Muscle layer of duodenum (tissue), 2 donors: Measurements from ENCODE around the gene KCNA2.

Experiments used
- H3K27ac ChIP-seq: one replicate; pipeline ENCODE4 v1.7.0; 2013; ENCODE audit warnings: mild to moderate bottlenecking, low read length
- H3K27me3 ChIP-seq: one replicate; pipeline ENCODE4 v1.7.0; 2013; ENCODE audit warnings: low read depth, mild to moderate bottlenecking, control low read depth, low read length
- H3K36me3 ChIP-seq, 2 donors: one replicate each; pipeline ENCODE4 v1.7.0; 2013; ENCODE audit warnings: low read length in 2 of 2, control low read depth in 1 of 2, mild to moderate bottlenecking in 1 of 2; ENCODE audit not compliant: insufficient read depth in 2 of 2, control insufficient read depth in 1 of 2
- H3K4me1 ChIP-seq, 2 donors: one replicate each; pipeline ENCODE4 v1.7.0; 2013; ENCODE audit warnings: low read length in 2 of 2, mild to moderate bottlenecking in 2 of 2, control low read depth in 1 of 2, moderate library complexity in 1 of 2; ENCODE audit not compliant: insufficient read depth in 2 of 2, control insufficient read depth in 1 of 2
- H3K4me3 ChIP-seq, 2 donors: one replicate each; pipeline ENCODE4 v1.7.0; 2013; ENCODE audit warnings: low read length in 2 of 2, low read depth in 1 of 2, mild to moderate bottlenecking in 1 of 2
- H3K9me3 ChIP-seq, 2 donors: one replicate each; pipeline ENCODE4 v1.7.0; 2013; ENCODE audit warnings: low read length in 2 of 2, control low read depth in 1 of 2, mild to moderate bottlenecking in 1 of 2; ENCODE audit not compliant: control insufficient read depth in 1 of 2
- donor health status: healthy.

KCNA2 gene

DNA sequence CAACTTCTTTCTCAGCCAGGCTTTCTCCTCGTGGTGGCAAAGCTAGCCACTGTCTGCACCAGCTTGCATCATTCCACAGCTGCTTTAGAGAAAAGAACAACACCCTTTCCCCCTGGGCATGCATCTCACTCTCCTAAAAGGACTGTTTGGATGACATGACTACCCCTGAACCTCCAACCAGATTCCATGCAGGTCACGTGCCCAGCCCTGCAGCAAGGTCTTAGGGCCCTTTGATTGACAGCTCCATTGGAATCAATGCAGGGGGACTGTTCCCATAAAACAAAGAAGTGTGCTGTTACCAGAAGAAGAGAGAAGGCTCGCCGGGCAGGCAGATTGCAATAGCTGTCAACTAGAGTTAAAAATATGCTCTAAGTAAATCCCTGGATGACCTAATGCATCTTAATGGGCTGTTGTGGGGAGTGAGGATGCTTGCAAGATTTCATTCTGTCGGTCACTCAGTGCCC is 24.4 kb downstream of the KCNA2 start:
- Histone ChIP-seq H3K4me1 (peaks cover 0 to 13% of the 10 kb centered on the region in 2 donors), H3K27ac (no peak overlapping the region)

DNA sequence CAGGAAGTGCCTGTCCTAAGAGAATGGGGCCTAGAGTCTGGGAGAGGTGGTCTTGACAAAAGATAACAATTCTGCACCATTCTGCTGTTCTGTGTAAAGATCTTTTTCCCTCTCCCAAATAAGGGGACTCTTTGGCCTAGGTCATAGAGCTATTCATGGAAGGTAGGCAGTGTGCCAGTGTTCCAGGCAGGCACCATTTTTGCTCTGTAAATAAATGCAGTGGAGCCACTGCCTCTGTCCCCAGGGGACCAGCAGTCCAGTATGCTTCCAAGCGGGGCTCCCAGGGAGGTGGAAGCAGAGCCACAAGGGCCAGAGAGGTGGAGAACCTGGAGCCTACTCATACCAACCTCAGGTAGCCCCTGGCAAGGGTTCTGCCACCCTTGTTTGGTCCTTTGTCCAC is 25.9 kb downstream of the KCNA2 start:
- Histone ChIP-seq H3K4me3 (no peak overlapping the region), H3K27ac (no peak overlapping the region), H3K4me1 (peaks cover 0 to 13% of the 10 kb centered on the region in 2 donors), H3K9me3 (no peaks in the 10 kb centered on the region), H3K27me3 (no peaks in the 10 kb centered on the region), H3K36me3 (no peaks in the 10 kb centered on the region)

More for the DNA sequence above, 24.4 kb downstream of the KCNA2 start:
- Histone ChIP-seq H3K9me3 (no peaks in the 10 kb centered on the region), H3K27me3 (no peaks in the 10 kb centered on the region), H3K4me3 (no peak overlapping the region), H3K36me3 (no peaks in the 10 kb centered on the region)

DNA sequence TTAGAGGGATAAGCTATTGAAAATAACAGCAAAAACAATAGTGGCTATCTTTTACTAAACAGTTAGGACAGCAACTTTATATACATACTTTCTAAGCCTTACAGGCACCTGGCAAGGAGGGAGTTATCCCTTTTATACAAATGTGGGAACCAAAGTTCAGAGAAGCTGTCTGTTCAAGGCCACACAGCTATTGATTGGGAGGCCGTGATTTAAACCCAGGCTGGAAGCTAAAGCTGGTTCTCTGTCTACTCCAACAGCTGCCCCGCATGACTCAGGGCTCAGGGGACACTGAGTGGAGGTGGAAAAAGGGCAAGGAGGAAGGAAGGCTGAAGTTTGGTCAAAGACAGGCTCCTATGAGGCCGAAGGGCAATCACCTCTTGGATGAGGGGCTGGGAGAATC is 26.7 kb downstream of the KCNA2 start:
- Histone ChIP-seq H3K4me1 (peaks cover 0 to 13% of the 10 kb centered on the region in 2 donors), H3K27ac (no peak overlapping the region), H3K27me3 (no peaks in the 10 kb centered on the region), H3K36me3 (no peaks in the 10 kb centered on the region), H3K9me3 (no peaks in the 10 kb centered on the region), H3K4me3 (no peak overlapping the region)

DNA sequence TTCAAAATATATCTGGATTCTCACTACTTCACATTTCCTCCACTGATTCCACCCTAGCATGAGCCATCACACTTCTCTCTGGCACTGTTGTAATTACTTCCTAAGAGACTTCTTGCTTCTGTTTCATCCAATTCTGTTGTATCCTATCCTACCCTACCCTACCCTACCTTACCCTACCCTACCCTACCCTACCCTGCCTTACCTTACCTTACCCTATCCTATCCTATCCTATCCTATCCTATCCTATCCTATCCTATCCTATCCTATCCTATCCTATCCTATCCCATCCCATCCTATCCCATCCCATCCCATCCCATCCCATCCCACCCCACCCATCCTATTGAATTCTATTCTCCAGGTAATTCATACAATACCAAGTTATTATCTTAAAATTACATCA is 29.7 kb downstream of the KCNA2 start:
- no peaks in the 10 kb centered on the region for H3K36me3 ChIP-seq
- H3K4me3 ChIP-seq = no peak overlapping the region
- H3K27ac ChIP-seq = no peak overlapping the region
- no peaks in the 10 kb centered on the region for H3K9me3 ChIP-seq
- peaks cover 0 to under 1% of the 10 kb centered on the region in 2 donors for H3K4me1 ChIP-seq
- H3K27me3 ChIP-seq = no peaks in the 10 kb centered on the region

DNA sequence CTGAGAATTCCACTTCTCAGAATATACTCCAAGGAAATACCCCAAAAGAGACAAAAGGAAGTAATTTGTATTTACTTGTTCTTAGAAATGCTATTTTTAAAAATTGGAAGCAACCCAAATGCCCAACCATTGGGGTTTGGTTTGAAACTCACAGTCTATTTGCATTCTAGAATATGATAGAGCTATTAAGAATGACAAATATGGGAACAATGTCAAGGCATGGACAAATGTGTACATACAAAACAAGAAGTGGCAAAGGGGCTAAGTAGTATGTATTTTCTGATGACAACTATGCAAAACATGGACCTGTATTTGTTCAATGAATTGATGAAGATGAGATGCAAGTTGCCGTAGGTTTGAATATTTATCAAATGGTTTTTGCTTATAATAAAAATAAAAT is 32.8 kb downstream of the KCNA2 start:
- no peaks in the 10 kb centered on the region for H3K36me3 ChIP-seq
- H3K9me3 ChIP-seq = no peaks in the 10 kb centered on the region
- H3K27me3 ChIP-seq = peaks cover 3% of the 10 kb centered on the region
- H3K4me1 ChIP-seq = no peaks in the 10 kb centered on the region
- no peak overlapping the region for H3K4me3 ChIP-seq
- no peak overlapping the region for H3K27ac ChIP-seq

DNA sequence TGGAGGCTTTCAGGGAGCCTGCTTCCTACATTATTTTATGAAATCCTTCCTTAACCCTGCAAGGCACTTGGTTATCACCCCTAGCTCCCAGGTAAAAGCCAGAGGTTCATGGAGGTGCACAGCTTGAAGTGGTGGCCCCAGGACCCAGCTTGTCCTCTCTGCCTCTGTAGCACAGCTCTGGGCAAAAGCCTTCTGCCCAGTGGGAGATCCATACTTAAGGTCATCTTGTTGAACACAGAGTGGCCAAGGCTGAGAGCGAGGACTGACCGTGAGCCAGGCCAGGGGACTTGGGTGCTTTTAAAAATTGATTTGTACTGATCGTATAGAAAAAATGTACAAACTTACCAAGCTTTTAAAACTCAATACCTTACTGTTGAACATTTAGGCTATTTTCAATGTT is 33.4 kb downstream of the KCNA2 start:
- no peaks in the 10 kb centered on the region for H3K4me1 ChIP-seq
- H3K4me3 ChIP-seq = no peak overlapping the region
- peaks cover 3% of the 10 kb centered on the region for H3K27me3 ChIP-seq
- no peaks in the 10 kb centered on the region for H3K36me3 ChIP-seq
- no peak overlapping the region for H3K27ac ChIP-seq
- H3K9me3 ChIP-seq = no peaks in the 10 kb centered on the region

DNA sequence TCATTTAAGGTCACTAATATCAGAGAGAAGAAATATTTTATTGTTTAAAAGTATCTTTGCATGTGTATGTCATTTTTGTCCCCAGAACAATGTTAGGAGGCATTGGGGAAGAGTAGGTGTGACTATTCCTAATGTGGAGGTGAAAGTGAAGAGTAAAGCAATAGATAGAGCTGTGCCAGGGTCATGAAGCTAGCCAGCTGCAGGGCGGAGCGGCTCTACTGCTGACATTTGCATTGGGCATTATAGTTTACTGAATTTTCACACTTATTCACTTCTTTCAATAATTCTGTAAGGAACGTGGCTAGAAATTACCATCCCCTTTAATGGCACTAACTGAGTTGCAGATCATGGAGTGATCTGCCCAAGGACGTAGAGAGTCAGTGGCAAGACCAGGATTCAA is 35.3 kb downstream of the KCNA2 start:
- H3K9me3 ChIP-seq = no peaks in the 10 kb centered on the region
- H3K27ac ChIP-seq = no peak overlapping the region
- H3K4me3 ChIP-seq = no peak overlapping the region
- no peaks in the 10 kb centered on the region for H3K36me3 ChIP-seq
- no peaks in the 10 kb centered on the region for H3K4me1 ChIP-seq
- H3K27me3 ChIP-seq = peaks cover 3% of the 10 kb centered on the region

DNA sequence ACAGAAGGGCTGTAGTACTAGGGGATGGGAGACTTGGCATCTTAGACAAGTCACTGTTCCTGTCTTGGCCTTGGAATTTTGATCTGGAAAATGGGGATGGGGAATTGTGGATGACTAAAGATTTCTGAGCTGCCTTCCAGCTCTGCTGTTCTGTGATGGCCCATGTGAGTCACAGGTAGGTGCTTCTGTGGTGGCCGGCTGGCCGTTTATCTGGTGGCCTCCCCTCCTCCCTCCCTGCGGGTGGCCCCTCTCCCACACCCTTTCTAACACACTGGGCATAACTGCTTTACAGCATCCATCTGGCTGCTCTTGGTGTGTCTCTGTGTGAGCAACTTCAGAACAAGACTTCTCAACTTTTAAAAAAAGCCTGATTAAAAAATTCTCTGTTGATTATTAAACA is 35.9 kb downstream of the KCNA2 start:
- Histone ChIP-seq H3K27me3 (peaks cover 3% of the 10 kb centered on the region), H3K9me3 (no peaks in the 10 kb centered on the region), H3K4me1 (no peaks in the 10 kb centered on the region), H3K36me3 (no peaks in the 10 kb centered on the region), H3K4me3 (no peak overlapping the region), H3K27ac (no peak overlapping the region)

DNA sequence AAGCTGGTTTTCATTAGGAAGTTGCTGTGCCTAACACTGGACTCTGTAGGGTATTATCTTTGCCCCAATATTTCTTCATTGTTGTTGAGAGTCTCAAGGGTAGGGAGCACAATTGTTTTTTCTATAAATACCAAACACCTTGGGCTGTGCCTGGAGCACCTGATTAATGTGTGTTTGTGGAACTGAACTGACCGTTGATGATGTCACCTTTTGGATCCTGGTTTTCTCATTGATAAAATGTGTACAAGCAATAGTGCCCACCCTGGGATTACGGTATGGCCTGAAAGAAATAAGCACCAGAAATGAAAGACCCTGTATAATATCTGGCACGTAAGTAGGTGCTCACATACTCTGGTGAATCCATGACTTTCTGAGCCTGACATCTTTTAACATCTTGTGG is 39.3 kb downstream of the KCNA2 start:
- peaks cover 3% of the 10 kb centered on the region for H3K27me3 ChIP-seq
- H3K27ac ChIP-seq = no peak overlapping the region
- no peaks in the 10 kb centered on the region for H3K9me3 ChIP-seq
- no peaks in the 10 kb centered on the region for H3K36me3 ChIP-seq
- H3K4me3 ChIP-seq = no peak overlapping the region
- no peaks in the 10 kb centered on the region for H3K4me1 ChIP-seq

DNA sequence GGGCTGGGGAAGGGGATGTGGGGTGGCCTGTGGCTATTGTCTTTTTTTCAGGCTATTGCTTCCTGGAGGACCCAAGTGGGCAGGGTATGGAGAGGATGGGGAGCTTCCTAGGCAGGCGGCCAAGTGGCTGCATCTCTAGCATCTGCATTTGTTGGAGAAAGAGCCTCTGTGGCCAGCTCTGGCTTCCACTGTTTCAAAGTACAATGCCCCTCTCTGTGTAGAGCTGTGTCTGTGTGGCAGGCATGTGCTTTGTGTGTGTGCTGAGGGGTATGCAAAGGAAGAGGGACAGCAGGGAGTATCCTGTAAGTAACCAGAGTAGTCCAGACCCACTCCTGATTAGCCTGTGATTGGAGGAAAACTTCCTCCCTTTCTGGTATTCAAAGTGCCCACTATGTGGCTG is 40.6 kb downstream of the KCNA2 start:
- Histone ChIP-seq H3K9me3 (no peaks in the 10 kb centered on the region), H3K4me3 (no peak overlapping the region), H3K4me1 (no peaks in the 10 kb centered on the region), H3K27ac (no peak overlapping the region), H3K36me3 (no peaks in the 10 kb centered on the region), H3K27me3 (peaks cover 3% of the 10 kb centered on the region)

DNA sequence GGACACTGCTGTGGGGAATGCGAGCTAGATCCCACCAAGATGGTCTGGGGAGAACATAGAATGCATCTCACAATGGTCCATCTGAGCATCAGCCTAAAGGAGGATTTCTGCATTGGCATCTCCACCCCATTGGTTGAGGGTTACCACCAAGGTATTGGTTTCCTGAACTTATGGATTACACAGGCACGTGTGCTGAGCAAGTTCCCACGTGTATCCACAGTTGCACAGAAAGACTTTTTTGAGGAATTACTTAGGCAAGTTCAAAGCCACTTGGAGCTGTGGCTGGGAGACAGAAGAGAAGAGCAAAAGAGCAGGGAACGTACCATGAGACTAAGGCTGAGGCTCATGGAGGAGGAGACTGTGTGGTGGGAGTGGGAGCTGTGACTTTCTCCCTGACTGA is 43.1 kb downstream of the KCNA2 start:
- Histone ChIP-seq H3K27ac (no peak overlapping the region), H3K4me1 (no peaks in the 10 kb centered on the region), H3K9me3 (no peaks in the 10 kb centered on the region), H3K27me3 (no peaks in the 10 kb centered on the region), H3K4me3 (no peak overlapping the region), H3K36me3 (no peaks in the 10 kb centered on the region)

DNA sequence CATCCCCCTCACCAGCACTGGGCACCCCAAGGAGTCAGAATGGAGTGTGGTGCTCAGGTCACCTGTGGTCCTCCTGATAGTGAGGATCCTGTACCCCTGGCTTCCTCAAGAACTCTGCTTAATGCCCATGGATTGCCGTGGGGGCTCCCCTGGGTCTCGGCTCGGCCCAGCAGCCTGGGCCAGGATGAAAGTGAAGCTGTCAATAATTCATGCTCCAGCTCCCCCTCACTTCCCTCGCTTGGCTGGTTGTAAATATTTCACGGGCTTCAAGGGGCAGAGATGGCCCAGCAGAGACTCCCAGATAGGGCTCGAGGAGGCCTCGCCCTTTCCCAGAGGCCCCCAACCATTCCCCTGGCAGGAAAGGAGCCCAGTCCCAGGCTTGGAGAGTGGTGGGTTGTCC is 44.6 kb downstream of the KCNA2 start:
- H3K4me1 ChIP-seq = no peaks in the 10 kb centered on the region
- no peaks in the 10 kb centered on the region for H3K36me3 ChIP-seq
- no peak overlapping the region for H3K4me3 ChIP-seq
- H3K9me3 ChIP-seq = no peaks in the 10 kb centered on the region
- no peaks in the 10 kb centered on the region for H3K27me3 ChIP-seq
- H3K27ac ChIP-seq = no peak overlapping the region
